Forelimb muscle (tissue), 1 donor: ENCODE results near the gene SPATA31D4. TPM values are rescaled to one million over a fixed set of nuclear protein-coding genes. Genes with fewer than 3 reads are reported as not detected.
"Not testable (repeated sequence)": the region's sequence is repeated elsewhere in the genome, so short reads cannot be mapped to it uniquely, and the experiment has no call there.

Source experiments
- DNase-seq: peaks from one replicate; pipeline ENCODE4 v3.0.0-alpha.2; 2013; ENCODE audit warnings: low read depth
- polyA plus RNA-seq: library from polyadenylated mRNA; unstranded; fragments of 120-200 nt; gene quantifications from one replicate; pipeline ENCODE4 v1.2.1, GENCODE V29; 2013; ENCODE audit not compliant: insufficient read length

The SPATA31D4 gene
- not detected for polyA plus RNA-seq

DNA sequence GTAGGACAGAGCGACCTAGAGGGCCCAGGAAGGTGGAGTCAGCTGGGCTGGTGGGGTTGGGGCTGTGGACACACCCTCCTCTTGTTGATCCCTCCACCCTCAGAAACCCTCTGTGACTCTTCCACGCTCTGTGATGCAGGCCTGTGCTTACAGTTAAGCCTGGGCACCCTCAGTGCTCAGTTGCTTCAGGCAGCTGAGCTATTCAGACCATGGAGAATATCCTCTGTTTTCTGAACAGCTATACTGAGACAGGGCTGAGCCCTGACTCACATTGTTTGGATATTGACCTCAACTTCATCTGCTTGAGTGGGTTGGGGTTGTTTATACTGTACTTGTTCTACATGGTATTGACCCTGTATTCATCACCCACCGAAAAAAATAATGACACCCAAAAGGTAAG is at the start of gene SPATA31D4:
SPATA31D4 (plus strand) TSS at position 124 of the 400 bp plus-strand sequence; CDS start at position 210, 86 bp downstream.
- not testable (repeated sequence) for DNase-seq

- DNase-seq: no peak
These were observed 49.7 kb upstream of the SPATA31D4 start for GRCh38 chr9:81878530-81878929.

GRCh38 chr9:81879501-81879916 is 48.7 kb upstream of the SPATA31D4 start:
- DNase-seq: no peak

- no peak for DNase-seq
These were observed 42.6 kb upstream of the SPATA31D4 start for GRCh38 chr9:81885602-81886001.

DNA sequence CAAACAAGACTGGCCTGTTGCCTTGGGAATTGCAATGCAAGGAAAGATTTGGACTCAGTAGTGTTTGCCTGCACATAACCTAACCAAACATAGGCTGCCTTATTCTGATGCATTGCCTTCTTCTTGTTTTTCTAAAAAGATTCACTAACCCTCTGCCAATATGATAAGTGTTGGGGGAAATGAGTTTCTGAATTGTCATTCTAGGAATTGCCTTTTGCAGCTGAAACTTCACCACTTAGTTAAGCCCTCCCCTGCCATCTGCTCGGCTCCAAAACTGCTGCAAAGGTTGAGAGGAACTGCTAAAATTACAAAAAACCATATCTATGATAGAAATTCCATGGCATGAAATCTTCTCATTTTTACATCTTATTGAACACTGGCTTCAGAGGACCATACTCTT is 41.6 kb upstream of the SPATA31D4 start:
- no peak for DNase-seq

DNA sequence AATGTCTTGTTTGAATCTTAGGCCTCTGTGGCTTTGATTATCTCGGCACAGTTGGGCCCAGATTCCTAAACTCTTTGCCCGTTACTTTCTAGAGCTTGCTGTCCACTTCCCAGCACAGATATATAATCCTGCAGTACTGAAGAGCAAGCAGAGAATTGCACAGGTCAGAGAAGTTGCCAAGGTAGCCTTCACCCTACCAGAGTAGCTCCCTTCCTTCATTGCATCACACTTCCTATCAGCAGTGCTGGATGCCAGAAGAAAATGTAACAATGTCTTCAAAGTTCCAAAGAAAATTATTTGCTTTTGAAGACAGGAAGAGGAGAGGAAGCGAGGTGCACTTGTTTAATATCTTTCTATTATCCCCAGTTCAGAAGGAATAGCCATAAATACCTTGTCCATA is 38.1 kb upstream of the SPATA31D4 start:
- DNase-seq: no peak

DNA sequence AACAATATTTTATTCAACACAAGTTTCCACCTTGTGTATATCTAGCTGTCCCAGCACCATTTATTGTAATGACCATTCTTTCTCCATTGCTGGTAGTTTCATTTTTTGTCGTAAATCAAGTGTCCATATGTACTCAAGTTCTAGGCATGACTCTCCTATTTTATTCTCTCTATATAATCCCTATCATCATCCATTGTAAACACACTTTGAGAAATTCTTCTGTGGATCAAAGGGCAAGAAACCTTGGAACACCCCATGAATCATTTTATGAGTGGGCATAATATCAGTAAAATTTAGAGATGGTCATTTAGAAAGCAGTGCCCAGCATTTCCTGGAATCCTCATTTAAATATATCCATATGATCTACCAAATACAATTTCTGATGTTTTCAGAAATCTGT is 35.8 kb upstream of the SPATA31D4 start:
- no peak for DNase-seq

GRCh38 chr9:81893929-81894328 is 34.3 kb upstream of the SPATA31D4 start:
- no peak for DNase-seq

GRCh38 chr9:81894891-81895290 is 33.3 kb upstream of the SPATA31D4 start:
- DNase-seq: no peak

DNA sequence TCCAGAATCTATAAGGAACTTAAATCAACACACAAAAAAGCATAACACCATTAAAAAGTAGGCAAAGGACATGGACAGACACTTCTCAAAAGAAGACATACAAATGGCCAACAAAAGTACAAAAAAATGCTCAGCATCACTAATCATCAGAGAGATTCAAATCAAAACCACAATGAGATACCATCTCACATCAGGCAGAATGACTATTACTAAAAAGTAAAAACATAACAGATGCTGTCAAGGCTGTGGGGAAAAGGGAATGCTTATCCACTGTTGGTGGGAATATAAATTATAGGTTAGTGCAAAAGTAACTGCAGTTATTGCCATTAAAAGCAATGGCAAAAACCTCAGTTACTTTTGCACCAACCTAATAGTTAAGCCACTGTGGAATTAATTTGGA is 32.2 kb upstream of the SPATA31D4 start:
- no peak for DNase-seq

DNA sequence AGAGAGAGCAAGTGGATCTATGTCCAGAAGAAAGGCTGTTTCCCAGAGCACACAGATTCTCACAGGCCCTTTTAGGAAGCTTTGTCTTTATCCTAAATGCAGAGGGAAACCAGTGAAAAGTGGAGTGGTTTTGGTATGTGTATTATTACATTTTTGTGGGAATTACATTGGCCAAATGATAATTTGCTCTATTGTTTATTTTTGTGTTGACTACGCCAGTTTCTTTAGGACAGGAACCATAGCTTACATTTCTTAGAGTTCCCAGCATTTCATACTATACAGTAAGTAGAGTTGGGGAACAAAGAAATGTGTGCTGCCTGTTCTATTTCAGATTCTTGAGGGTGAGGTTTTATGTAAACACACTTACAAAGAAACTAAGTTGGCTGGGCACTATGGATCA is 29.4 kb upstream of the SPATA31D4 start:
- no peak for DNase-seq

DNA sequence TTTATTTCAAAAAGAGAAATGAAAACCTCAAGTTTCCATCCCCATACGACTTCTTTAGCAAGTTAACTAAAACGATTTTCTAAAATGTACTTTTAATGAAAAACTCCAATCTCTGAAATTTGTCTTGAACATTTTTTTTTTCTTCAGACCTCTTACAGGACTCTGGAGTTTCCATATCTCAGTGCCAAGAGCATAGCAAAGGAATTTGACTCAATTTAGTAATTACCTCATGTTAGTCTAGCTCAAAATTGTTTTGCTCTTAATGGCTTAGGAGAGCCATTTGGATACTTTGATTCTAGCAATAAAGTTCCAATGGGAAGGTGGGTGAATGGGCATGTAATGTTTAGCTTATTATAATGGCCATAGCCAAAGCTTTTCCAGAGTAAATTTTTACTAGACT is 26.0 kb upstream of the SPATA31D4 start:
- peak; percentile 28 for DNase-seq

DNA sequence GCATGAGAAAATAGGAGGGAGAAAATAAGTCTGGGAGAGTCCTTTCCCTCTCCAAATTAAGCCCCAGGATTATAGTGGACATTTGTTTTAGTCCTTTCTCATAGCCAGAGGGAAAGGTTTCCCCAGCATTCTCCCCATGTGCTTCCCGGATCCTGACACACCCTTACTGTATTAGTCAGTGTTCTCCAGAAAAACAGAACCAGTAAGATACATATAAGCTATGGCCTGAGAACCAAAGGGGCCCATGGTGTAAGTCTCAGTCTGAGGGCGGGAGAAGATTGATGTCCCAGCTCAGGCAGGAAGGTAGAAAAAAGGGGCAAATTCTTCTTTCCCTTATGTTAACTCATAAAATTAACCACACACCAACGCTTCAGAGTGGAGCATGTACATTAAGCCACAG is 25.6 kb upstream of the SPATA31D4 start:
- no peak for DNase-seq

GRCh38 chr9:81906671-81907070 is 21.6 kb upstream of the SPATA31D4 start:
- DNase-seq: no peak

DNA sequence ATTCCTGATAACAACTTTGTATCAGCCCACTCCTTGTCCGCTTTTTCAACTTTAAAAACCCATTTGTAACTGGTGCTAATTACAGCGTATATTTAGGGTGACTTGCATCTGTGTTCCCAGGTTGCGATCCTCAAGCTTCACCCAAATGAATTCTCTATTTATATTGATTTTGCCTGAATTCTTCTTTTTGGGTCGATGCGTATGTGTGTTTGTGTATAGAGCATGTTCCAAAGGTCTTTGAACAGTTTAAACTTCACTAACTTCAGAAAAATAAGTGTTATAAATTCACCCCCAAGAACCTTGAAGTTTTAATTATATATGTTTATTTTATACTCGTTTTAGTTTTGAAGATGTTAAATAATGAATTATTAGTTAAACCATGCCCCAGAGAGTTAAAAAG is 16.1 kb upstream of the SPATA31D4 start:
- no peak for DNase-seq

GRCh38 chr9:81915801-81916505 is 12.3 kb upstream of the SPATA31D4 start:
- no peak for DNase-seq

DNA sequence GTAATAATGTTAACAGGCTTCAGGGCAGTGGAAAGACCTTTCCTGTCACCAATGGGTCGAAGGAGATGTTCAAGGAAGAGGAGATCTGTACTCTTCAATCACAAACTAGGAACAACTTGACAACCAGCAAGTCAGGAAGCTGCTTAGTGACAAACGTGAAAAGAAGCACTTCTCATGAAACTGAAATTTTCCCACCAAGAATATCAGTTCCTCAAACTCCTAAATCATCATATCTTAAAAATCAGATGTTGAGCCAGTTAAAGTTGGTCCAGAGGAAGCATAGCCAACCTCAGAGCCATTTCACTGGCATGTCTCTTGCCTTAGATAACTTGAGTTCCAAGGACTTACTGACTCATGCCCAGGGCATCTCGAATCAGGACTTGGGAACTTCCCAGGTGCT is 9.7 kb upstream of the SPATA31D4 start:
- not testable (repeated sequence) for DNase-seq

DNA sequence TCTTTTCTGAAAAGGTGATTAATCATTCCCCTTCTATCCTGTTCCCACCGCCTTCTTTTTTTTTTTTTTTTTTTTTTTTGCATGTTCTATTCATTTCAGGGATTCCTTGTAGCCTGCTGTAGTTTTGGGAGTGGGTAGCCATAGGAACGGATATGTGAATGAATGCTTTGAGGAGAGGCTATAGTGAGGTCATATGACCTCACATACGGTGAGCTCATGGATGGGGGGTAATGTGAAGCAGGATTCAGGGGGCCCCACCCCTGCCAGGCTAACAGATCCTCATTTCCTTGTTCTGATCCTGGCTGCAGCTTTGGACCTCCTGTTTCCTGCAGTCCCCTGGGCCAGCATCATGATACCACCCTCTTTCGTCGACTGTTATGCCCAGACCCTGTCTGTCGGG is 1.9 kb downstream of the SPATA31D4 start:
- not testable (repeated sequence) for DNase-seq

DNA sequence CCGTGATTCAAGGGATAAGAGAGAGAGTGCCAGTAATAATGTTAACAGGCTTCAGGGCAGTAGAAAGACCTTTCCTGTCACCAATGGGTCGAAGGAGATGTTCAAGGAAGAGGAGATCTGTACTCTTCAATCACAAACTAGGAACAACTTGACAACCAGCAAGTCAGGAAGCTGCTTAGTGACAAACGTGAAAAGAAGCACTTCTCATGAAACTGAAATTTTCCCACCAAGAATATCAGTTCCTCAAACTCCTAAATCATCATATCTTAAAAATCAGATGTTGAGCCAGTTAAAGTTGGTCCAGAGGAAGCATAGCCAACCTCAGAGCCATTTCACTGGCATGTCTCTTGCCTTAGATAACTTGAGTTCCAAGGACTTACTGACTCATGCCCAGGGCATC is 5.3 kb downstream of the SPATA31D4 start:
- not testable (repeated sequence) for DNase-seq

DNA sequence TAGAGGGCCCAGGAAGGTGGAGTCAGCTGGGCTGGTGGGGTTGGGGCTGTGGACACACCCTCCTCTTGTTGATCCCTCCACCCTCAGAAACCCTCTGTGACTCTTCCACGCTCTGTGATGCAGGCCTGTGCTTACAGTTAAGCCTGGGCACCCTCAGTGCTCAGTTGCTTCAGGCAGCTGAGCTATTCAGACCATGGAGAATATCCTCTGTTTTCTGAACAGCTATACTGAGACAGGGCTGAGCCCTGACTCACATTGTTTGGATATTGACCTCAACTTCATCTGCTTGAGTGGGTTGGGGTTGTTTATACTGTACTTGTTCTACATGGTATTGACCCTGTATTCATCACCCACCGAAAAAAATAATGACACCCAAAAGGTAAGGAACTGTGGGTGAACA is 15.2 kb downstream of the SPATA31D4 start, which contains the start of gene SPATA31D3:
SPATA31D3 (plus strand) TSS at position 108 of the 400 bp plus-strand sequence; CDS start at position 194, 86 bp downstream.
- DNase-seq: not testable (repeated sequence)

DNA sequence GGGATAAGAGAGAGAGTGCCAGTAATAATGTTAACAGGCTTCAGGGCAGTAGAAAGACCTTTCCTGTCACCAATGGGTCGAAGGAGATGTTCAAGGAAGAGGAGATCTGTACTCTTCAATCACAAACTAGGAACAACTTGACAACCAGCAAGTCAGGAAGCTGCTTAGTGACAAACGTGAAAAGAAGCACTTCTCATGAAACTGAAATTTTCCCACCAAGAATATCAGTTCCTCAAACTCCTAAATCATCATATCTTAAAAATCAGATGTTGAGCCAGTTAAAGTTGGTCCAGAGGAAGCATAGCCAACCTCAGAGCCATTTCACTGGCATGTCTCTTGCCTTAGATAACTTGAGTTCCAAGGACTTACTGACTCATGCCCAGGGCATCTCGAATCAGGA is 20.4 kb downstream of the SPATA31D4 start:
- DNase-seq: not testable (repeated sequence)

- DNase-seq: no peak
These were observed 24.9 kb downstream of the SPATA31D4 start for GRCh38 chr9:81953096-81953495.

GRCh38 chr9:81955625-81956024 is 27.4 kb downstream of the SPATA31D4 start:
- DNase-seq: no peak
